HG03060 (cell line): ENCODE results near the gene FIGN.

Experiments used
- ATAC-seq: cut with Tn5 transposase; IDR thresholded peaks from one replicate; pipeline ENCODE4 v1.9.1; 2021; ENCODE audit warnings: low read depth, moderate number of reproducible peaks; ENCODE audit not compliant: unreplicated experiment

Gene FIGN

DNA sequence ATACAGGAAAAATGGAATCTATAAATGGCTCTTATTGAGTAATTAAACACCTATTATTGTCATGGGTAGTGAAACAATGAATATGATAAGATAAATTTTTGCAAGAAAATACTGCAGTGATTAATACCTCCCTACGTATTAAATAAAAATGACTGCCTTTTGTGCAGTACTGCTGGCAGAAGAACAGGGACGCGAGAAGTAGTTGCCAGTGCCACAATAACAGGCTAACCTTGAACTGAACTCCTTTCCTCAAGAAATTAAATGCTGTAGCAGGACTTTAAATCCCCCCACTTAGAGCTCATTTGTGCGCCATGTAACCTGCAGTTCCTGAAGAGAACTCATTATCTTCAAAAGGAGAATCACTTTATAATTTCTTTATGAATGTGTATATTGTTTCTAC is 24.6 kb downstream of the FIGN start:
- no peak for ATAC-seq

DNA sequence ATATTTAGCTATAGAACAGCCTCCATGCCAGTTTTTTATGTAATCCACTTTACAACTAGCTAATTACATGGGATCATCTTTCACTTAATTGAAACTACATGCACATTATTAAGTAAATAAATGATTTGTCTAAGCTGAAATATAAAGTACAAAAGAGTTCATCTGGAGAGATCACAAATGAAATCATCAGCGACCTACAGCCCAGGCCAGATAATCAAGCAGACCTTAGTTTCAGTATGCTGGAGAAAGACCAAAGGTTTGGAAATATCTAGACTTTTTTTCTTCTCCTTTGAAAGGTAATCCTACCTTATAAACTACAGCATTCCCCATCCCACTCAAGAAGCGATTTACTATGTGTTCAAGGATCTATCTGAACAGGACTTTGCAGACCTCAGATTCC is 26.5 kb downstream of the FIGN start:
- ATAC-seq, result no peak

DNA sequence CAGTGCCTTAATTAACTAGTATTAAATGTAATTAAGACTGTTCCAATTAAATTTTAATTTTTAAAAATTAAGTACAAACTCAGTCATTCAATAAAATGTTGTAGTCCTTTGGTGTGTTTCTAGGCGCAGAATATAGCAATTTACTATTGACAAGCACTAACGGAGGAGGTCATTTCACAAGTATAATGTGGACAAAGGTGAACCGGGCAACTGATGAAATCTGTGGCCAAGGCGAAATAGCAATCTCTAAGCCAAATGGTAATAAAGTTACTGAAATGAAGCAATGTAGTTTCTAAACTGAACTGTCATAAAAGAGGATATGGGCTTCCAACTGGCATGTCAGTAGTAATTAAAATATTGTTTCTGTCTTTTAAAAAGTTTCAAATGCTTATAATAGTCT is 27.5 kb downstream of the FIGN start:
- no peak for ATAC-seq

DNA sequence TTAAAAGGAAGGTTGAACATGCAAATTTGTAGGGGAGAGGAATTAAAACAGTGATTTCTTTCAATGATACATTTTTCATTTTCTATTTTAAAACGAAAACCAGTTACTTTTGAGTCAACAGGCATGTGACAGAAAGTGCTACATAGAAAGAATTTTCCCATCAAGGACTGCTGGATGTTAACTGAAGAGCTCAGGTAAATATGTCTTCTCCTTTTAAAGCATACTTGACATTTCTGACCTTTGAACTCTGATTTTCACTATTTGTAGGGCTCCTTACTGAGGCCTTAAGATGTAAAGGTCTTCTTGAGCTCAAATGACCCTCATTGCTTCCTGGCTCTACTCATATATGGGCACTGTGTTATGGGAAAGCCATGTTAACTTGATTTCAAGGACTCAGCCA is 32.4 kb downstream of the FIGN start:
- ATAC-seq, result no peak

DNA sequence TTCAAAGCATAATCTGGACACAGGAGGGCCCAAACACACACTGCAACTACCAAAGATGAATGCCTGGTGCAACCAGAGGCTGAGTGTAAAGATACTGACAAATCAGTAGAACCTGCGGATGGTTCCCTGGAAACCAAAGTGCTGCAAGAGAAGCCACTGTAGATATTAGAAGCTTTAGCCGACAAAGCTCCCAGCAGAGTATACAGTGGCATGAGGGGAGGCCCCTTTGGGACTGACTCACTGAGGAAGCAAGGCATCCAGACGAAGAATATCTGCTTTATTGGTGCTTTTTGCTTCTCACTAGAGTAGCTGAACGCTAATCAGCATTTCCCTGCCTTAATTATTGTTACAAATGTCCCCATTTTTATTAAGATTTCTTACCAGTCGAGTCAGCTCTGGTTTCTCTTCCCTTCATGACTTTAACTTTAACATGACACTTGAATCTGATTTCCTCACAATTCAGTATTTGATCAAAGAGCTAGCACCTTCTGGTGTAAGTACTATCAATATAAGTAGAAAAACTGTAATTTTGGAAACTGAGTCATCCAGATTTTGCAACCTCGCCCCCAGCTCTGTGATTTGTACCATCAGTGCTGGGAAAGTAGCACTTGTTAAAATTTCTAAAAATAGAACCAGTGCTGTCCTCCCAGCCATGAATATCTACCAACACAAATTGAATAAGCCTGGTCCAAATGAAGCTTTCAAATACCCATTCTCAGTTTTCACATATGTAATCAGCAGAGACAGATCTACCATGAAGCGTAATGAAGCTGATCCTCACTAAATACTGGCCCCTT is 34.2 kb downstream of the FIGN start:
- ATAC-seq, result no peak

DNA sequence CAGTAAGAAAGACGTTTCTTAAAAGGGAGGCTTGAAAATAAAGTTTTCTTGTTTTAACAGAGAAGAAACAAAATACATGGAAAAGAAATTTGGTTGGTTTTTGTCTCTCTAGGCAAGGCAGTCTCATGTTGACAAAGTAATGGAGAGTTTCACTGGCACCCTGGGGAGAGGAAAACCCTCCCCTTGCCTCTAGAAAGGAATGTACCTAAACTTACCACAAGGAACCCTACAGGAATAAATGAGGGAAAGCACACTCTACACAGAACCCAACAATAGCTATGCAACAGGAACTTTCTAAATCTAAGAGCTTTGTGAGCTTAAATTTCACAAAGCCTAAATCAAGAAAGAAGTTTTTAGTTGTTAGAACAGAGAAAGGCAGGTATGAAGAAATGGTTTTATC is 37.0 kb downstream of the FIGN start:
- ATAC-seq, result no peak

DNA sequence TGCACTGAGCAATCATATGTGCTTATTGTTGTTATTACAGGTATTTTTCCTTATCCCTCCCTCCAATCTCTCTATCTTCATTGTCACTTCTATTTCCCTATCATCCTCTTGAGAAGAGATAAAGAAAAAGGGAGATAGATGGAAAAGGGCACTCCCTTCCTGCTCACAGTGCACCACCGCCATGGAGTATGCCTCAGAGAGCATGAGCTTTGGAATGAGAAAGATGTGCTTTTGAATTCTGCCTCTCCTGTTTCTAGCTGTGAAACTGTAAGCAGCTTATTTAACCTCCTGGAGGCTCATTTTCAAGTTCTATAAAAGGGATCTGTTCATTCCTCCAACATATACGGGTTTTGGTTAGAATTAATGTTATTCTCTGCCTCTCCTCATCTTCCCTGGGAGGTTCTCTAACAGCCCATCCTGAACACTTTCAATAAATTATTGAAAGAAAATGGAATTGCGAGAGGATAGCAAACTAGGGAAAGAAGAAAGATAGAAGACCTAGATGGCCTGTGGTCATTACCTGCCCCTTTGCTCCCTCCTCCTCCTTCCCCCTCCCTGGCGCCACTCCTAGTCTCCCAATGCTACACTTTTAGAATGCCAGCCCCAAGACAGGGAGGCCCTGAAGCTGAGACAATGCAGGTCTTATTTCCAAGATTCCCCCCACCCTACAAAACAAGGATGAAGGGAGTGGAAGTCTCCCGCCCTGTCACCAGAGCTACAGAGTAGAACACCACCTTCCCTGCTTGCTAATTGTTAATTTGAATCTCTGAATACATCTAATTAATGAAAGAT is 37.8 kb downstream of the FIGN start:
- ATAC-seq, result no peak

DNA sequence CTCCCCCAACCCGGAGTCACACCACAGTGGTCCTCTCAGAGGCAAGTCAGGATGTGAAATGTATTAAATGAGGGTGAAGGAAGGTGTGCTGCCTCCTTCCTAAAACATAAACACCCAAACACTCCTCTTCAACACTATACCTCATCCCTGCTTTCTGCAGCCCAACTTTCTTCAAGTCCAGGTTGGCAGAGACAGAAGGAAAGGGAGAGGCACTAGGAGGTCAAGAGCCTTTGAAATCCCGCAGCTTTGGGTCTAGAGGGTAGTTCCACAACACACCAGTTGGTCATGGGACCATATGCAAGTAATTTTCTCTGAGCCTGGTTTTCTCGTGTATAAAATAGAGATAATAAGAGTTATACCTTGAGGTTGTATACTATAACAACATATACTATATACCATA is 38.4 kb downstream of the FIGN start:
- no peak for ATAC-seq

DNA sequence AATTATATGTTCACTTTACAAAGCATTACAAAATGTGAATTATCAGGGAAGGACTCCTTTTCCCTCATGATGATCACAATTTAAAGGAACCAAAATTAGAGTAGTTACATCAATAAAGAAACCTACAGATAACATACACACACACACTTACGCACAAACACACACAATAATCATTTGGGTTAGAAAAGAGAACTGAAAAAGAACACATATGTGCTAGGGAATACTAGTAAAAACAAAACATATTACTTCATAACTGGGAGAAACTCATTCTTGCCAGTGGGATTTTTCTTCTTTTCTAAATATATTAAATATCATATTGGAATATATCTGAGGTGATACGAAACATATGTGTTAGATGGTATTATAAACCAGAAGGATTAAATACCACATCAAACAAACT is 42.3 kb downstream of the FIGN start:
- no peak for ATAC-seq

DNA sequence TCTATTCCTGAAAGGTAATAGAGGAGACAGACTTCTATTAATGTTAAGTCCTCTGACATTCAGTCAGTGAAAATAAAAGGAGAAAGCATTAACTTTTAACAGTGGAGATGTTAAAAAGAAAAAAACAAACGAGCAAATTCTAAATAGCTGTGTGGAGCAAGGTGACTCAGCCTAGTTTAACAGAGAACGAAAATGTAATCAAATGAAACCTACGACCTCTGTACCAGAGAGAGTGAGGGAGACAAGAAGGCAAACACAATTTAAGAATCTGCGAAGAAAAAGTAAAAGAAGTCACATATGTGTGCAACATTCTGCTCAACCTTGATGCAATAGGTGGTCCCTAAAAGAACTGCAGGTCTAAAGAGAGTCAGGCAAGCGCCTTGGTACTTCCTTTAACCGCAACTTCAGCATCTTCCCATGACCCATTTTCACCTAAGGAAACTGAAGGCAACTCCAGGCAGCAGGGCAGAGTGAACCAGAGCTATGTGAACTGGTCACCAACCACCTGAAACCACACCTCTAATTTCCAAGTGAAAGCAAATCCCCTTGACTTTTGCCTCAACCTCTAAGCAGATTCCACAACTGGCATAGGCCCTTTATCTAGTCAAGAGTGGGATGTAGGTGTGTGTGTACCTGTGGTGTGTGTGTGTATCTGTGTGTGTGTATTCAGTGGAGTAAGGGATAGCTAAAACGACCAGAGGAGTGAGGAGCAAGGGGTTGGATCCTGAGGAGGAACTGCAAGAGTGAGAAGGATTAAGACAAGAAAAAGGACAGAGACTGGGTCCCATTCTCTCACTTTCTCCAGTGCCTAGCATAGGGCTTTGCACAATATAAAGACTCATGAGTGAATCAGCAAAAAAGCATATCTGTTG is 43.0 kb downstream of the FIGN start:
- no peak for ATAC-seq

DNA sequence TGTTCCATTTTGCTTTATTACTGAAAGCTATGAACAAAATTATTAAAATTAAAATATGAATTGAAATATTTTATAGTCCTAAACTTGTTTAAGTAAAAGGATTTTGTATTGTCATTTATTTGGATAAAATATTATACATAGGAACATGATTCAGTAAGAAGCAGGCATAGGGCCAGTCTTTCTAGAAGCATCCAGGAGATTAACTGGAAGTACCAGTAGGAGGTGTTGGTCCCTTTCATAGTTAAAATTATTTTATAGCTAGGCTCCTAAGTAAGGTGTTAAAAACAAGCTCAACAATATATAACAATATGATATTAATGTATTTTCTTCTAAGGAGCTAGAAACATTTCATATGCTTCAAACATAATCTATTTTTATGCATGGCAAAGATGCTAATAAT is 43.7 kb downstream of the FIGN start:
- no peak for ATAC-seq

DNA sequence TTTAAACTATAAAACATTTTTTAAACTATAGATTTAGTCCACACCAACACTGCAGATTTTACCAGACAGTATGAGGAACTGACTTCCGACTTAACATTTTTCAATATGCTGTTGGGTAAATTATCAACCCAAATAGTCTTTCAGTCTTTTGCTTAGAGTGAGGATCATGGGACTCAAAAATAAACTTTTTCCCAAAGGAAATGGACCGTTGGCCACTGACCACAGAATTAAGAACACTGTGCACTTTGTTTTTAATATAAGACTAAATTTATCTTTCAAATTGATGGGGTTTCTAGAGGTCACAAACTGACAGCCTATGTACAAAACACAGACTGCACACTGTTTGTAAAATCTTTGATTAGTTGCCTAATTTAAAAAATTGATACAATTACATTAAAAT is 44.9 kb downstream of the FIGN start:
- ATAC-seq, result no peak

DNA sequence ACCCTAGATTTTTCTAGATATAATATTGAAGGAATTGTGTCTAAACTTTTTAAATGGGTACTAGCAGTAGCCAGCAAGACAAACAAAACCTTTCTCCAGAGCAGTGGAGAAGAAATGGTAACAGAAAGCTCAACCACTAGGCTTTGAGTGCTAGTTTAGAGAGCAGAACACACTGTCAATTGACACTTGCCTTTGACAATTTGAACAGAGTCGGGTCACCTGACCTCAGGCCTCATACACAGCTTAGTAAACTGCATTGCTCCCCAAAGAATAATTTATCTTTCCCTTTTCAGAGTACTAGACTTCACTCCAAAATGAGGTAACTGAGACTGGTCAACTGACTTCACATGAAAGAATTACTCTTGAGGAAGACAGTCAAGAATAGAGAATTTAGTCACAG is 48.6 kb downstream of the FIGN start:
- no peak for ATAC-seq

DNA sequence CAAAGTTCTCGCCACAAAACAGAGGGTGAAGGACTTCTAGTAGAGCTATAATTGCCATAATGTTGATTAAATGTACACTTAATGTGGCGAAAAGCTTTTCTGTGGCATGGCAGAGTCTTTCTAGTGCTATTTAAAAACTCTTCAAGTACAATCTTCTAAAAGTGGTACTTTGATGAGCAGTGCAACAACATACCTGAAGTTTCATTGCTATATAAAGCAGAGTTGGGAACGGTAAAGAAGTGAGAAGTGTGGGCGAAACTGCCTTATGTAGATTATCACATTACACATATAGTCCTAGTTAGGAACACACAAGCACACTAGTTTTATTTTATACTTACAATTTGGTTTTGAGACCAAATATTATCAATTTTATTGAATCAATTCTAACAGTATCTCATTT is 49.5 kb downstream of the FIGN start:
- ATAC-seq, result no peak

DNA sequence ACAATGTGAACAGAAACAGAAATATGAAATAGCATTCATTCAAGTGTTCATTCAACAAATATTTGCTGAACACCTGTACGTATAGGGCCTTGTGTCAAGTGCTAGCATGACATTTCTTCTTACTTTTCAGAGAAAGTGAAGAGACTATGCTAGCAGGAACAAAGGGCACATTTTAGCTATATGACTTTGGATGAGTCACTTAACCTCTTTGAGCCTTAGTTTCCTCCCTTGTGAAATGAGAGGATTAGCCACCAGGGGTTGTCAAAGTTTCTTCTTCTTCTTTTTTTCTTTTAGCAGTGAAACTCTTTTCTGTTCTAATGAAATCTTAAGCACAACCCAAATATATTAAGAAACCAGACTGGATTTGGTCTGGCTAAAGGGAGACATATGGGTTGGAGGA is 53.1 kb downstream of the FIGN start:
- ATAC-seq, result no peak

DNA sequence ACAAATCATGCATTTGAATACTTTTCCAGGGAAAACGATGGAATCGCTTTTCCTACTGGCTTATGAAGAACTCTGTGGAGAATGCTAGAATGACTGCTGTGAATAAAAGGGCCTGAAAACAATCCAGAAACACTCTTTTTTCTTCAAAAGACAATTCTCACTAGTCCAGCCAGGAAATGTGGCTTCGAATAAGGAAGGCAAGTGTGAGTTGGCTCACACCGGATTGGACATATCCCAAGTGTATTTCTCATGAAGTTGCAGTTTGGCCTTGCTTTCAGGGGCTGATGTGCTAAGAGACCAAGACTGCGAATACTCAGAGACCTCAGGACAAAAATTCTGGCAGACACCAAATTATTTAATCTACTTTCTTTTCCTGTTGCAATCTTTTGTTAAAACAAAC is 54.1 kb downstream of the FIGN start:
- no peak for ATAC-seq

DNA sequence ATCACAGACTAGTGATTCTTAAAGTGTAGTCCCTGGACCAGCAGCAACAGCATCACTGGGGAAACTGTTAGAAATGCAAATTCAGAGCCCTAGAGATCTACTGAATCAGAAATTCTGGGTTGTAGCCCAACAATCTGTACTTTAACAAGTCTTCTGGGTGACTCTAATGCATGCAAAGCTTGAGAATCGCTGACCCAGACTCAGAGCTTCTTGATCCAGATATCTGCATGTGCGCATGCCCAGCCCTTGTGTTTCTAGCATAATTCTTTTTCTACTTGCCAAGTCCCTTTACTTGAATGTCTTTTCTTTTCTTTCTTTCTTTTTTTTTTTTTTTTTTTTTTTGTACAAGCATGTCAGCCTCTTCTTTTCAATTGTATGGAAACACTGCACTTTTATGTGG is 60.4 kb downstream of the FIGN start:
- no peak for ATAC-seq

DNA sequence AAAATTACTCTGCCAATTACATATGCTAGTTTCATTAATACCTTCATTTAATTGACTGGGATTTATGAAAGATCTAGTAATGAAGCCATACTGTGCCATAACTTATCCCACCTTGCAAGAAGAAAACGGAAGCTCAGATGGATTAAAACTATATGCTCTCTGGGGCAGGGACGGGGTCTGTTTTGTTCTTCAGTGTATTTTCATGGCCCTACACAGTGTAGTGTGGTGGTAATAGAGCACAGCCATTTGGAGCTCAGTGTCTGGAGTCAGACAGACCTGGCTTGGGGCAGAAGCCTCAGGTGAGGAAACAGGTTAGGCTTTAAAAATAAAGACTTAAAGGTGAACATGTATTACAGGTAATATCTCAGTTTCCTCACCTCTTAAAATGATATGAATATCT is 62.3 kb downstream of the FIGN start:
- ATAC-seq, result no peak

DNA sequence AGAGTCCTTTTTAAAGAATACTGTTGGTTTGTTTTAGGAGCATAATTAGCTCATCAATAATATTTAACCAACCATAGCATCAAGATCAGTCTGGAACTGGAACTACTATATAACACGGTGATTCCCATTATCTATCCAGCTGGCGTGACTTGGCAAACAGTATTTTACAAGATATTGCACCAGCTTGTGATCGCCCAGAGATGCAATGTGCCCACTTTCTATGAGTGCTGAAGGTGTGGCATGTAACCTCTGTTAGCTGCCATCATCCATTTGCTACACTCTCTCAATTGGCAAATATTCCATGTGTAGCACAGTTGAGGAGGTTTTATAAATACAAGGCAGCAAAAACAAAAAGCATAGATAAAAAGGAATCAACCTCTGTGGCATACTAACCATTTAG is 64.9 kb downstream of the FIGN start:
- ATAC-seq, result no peak

DNA sequence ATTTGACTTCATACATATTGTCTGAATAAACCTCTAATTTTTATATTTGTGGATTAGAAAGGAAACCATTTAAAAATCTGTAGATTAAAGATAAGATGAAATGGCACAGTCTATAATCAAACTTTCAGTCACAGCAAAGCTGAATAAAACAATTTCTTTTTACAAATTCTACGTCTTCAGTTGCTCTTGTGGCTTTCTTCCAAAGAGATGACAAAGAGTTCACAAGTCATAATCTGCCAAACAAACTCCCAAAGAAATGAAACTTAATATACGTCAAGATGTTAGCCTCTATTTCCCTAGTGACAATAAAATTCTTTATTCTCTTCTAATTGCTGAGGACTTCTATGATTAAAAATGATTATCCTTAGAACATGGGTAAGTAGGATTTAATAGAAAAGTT is 66.3 kb downstream of the FIGN start:
- ATAC-seq, result no peak
